ENCODE results near the gene ARPIN.
"Not testable (repeated sequence)": the region's sequence is repeated elsewhere in the genome, so short reads cannot be mapped to it uniquely, and the experiment has no call there.

DNA sequence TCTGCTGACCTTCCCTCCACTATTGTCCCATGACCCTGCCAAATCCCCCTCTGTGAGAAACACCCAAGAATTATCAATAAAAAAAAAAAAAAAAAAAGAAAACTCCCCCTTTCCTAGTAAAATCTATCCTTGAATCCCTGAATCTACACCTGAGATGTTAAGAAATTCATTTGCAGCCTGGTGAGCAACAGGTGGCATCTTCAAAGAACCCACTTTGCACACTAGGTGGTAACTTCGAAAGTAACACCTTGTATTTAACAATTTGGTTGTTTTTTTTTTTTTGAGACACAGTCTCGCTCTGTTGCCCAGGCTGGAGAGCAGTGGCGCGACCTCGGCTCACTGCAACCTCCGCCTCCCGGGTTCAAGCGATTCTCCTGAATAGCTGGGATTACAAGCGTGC lies 43.3 kb downstream of the ARPIN start:
- not testable (repeated sequence) for TF ChIP-seq POLR2A (IDR thresholded peaks at IDR 0.05)
- TF ChIP-seq, protein P1, sequence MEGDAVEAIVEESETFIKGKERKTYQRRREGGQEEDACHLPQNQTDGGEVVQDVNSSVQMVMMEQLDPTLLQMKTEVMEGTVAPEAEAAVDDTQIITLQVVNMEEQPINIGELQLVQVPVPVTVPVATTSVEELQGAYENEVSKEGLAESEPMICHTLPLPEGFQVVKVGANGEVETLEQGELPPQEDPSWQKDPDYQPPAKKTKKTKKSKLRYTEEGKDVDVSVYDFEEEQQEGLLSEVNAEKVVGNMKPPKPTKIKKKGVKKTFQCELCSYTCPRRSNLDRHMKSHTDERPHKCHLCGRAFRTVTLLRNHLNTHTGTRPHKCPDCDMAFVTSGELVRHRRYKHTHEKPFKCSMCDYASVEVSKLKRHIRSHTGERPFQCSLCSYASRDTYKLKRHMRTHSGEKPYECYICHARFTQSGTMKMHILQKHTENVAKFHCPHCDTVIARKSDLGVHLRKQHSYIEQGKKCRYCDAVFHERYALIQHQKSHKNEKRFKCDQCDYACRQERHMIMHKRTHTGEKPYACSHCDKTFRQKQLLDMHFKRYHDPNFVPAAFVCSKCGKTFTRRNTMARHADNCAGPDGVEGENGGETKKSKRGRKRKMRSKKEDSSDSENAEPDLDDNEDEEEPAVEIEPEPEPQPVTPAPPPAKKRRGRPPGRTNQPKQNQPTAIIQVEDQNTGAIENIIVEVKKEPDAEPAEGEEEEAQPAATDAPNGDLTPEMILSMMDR (IDR thresholded peaks at IDR 0.05): not testable (repeated sequence)

All from right lobe of liver (tissue), 4 donors.